Measurements from ENCODE around the gene TPPP3.
"Not testable (repeated sequence)": the region's sequence is repeated elsewhere in the genome, so short reads cannot be mapped to it uniquely, and the experiment has no call there.

TPPP3 gene

GRCh38 chr16:67415872-67416793 lies 22.8 kb upstream of the TPPP3 start, which contains the start of gene ZDHHC1:
Gene ZDHHC1, minus strand, starts transcription at chr16:67416477. Its CDS starts 8,702 bp downstream, at chr16:67407775.
- H3K27ac ChIP-seq (replicated peaks): no peak within 1 kb of the TSS
- TF ChIP-seq GABPA (IDR thresholded peaks at IDR 0.05; ENCODE audit: low read depth) (no peak), SPI1 (IDR thresholded peaks at IDR 0.05; ENCODE audit: borderline replicate concordance, low read depth) (no peak), POLR2AphosphoS5 (IDR thresholded peaks at IDR 0.05; ENCODE audit: low read depth) (no peak)
- TF ChIP-seq, protein P1, sequence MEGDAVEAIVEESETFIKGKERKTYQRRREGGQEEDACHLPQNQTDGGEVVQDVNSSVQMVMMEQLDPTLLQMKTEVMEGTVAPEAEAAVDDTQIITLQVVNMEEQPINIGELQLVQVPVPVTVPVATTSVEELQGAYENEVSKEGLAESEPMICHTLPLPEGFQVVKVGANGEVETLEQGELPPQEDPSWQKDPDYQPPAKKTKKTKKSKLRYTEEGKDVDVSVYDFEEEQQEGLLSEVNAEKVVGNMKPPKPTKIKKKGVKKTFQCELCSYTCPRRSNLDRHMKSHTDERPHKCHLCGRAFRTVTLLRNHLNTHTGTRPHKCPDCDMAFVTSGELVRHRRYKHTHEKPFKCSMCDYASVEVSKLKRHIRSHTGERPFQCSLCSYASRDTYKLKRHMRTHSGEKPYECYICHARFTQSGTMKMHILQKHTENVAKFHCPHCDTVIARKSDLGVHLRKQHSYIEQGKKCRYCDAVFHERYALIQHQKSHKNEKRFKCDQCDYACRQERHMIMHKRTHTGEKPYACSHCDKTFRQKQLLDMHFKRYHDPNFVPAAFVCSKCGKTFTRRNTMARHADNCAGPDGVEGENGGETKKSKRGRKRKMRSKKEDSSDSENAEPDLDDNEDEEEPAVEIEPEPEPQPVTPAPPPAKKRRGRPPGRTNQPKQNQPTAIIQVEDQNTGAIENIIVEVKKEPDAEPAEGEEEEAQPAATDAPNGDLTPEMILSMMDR (IDR thresholded peaks at IDR 0.05; ENCODE audit: insufficient read depth, low read length): no peak
- TF ChIP-seq, protein P2, sequence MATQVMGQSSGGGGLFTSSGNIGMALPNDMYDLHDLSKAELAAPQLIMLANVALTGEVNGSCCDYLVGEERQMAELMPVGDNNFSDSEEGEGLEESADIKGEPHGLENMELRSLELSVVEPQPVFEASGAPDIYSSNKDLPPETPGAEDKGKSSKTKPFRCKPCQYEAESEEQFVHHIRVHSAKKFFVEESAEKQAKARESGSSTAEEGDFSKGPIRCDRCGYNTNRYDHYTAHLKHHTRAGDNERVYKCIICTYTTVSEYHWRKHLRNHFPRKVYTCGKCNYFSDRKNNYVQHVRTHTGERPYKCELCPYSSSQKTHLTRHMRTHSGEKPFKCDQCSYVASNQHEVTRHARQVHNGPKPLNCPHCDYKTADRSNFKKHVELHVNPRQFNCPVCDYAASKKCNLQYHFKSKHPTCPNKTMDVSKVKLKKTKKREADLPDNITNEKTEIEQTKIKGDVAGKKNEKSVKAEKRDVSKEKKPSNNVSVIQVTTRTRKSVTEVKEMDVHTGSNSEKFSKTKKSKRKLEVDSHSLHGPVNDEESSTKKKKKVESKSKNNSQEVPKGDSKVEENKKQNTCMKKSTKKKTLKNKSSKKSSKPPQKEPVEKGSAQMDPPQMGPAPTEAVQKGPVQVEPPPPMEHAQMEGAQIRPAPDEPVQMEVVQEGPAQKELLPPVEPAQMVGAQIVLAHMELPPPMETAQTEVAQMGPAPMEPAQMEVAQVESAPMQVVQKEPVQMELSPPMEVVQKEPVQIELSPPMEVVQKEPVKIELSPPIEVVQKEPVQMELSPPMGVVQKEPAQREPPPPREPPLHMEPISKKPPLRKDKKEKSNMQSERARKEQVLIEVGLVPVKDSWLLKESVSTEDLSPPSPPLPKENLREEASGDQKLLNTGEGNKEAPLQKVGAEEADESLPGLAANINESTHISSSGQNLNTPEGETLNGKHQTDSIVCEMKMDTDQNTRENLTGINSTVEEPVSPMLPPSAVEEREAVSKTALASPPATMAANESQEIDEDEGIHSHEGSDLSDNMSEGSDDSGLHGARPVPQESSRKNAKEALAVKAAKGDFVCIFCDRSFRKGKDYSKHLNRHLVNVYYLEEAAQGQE (IDR thresholded peaks at IDR 0.05; ENCODE audit: insufficient replicate concordance, low read depth): no peak
- no peak for DNase-seq (ENCODE audit: low read depth in 1 of 2, low spot score in 1 of 2)

GRCh38 chr16:67415421-67415820 lies 22.1 kb upstream of the TPPP3 start:
- DNase-seq (ENCODE audit: low read depth in 1 of 2, low spot score in 1 of 2); H3K27ac ChIP-seq (replicated peaks); H3K4me3 ChIP-seq (replicated peaks; ENCODE audit: insufficient read depth, low read length): not testable (repeated sequence)
- H3K27me3 ChIP-seq (ENCODE audit: insufficient read depth, poor library complexity, severe bottlenecking): peaks cover 16% of the 10 kb centered on the region

More at GRCh38 chr16:67415872-67416793, 22.8 kb upstream of the TPPP3 start, which contains the start of gene ZDHHC1:
- Histone ChIP-seq H3K4me3 (replicated peaks; ENCODE audit: insufficient read depth, low read length) (peak within 1 kb of the TSS; percentile 59), H3K27me3 (ENCODE audit: insufficient read depth, poor library complexity, severe bottlenecking) (peaks cover 16% of the 10 kb centered on the region)

GRCh38 chr16:67413978-67414911 lies 20.9 kb upstream of the TPPP3 start:
- no peak for DNase-seq (ENCODE audit: low read depth in 1 of 2, low spot score in 1 of 2)
- no peak overlapping the region for H3K4me3 ChIP-seq (replicated peaks; ENCODE audit: insufficient read depth, low read length)
- H3K27me3 ChIP-seq (ENCODE audit: insufficient read depth, poor library complexity, severe bottlenecking): peaks cover 16% of the 10 kb centered on the region
- TF ChIP-seq SPI1 (IDR thresholded peaks at IDR 0.05; ENCODE audit: borderline replicate concordance, low read depth) (peak; percentile 4; the same call in 1 of the 2 replicates), POLR2AphosphoS5 (IDR thresholded peaks at IDR 0.05; ENCODE audit: low read depth) (no peak)
- no peak overlapping the region for H3K27ac ChIP-seq (replicated peaks)

GRCh38 chr16:67412294-67412693 lies 19.0 kb upstream of the TPPP3 start:
- TF ChIP-seq POLR2AphosphoS5 (IDR thresholded peaks at IDR 0.05; ENCODE audit: low read depth) (no peak), GABPA (IDR thresholded peaks at IDR 0.05; ENCODE audit: low read depth) (no peak), SPI1 (IDR thresholded peaks at IDR 0.05; ENCODE audit: borderline replicate concordance, low read depth) (no peak)
- TF ChIP-seq, protein P2 (IDR thresholded peaks at IDR 0.05; ENCODE audit: insufficient replicate concordance, low read depth): no peak
- TF ChIP-seq, protein P1 (IDR thresholded peaks at IDR 0.05; ENCODE audit: insufficient read depth, low read length): no peak
- no peak for DNase-seq (ENCODE audit: low read depth in 1 of 2, low spot score in 1 of 2)
- Histone ChIP-seq H3K27me3 (ENCODE audit: insufficient read depth, poor library complexity, severe bottlenecking) (peaks cover 13% of the 10 kb centered on the region), H3K27ac (replicated peaks) (no peak overlapping the region), H3K4me3 (replicated peaks; ENCODE audit: insufficient read depth, low read length) (no peak overlapping the region)

All from HL-60 (cell line).